Kidney (tissue), 14 donors: ENCODE measurements around the gene TNFAIP3. TPM values are rescaled to one million over a fixed set of nuclear protein-coding genes. Genes with fewer than 3 reads are reported as not detected.

Experiments
- DNase-seq, 5 donors: peaks; one replicate each; pipeline ENCODE4 v3.0.0-alpha.2; 2013 to 2020
- FAIRE-seq: peaks from 2 replicates; lab custom pipeline; 2012; peaks lifted over from hg19 to GRCh38; lab: Jason Lieb, UNC
- H3K27ac ChIP-seq, 2 donors: one replicate each; pipeline ENCODE4 v1.7.0; 2013; ENCODE audit warnings: low read depth in 2 of 2, low read length in 2 of 2, inconsistent platforms in 1 of 2
- H3K27me3 ChIP-seq: one replicate; pipeline ENCODE4 v1.7.1; 2013; ENCODE audit warnings: low read length, inconsistent platforms; ENCODE audit not compliant: control insufficient read depth, insufficient read depth
- H3K36me3 ChIP-seq, 3 donors: one replicate each; pipeline versions ENCODE4 v1.7.0 to v1.7.1; 2013; ENCODE audit warnings: low read length in 3 of 3, control low read depth in 1 of 3, inconsistent platforms in 1 of 3; ENCODE audit not compliant: insufficient read depth in 3 of 3, control insufficient read depth in 2 of 3
- H3K4me1 ChIP-seq, 3 donors: one replicate each; pipeline versions ENCODE4 v1.7.0 to v1.7.1; 2013; ENCODE audit warnings: low read length in 3 of 3, inconsistent platforms in 1 of 3, low read depth in 1 of 3; ENCODE audit not compliant: control insufficient read depth in 2 of 3, insufficient read depth in 2 of 3
- H3K4me3 ChIP-seq, 3 donors: one replicate each; pipeline versions ENCODE4 v1.7.0 to v1.8.1; 2013; ENCODE audit warnings: low read length in 3 of 3, control low read depth in 1 of 3, inconsistent platforms in 1 of 3
- H3K9ac ChIP-seq, 3 donors: one replicate each; pipeline versions ENCODE4 v1.7.0 to v1.7.1; 2013; ENCODE audit warnings: low read length in 3 of 3, control low read depth in 1 of 3, inconsistent platforms in 1 of 3
- H3K9me3 ChIP-seq, 3 donors: one replicate each; pipeline versions ENCODE4 v1.7.0 to v1.7.1; 2013; ENCODE audit warnings: low read length in 3 of 3, control low read depth in 1 of 3, inconsistent platforms in 1 of 3; ENCODE audit not compliant: control insufficient read depth in 2 of 3, insufficient read depth in 1 of 3
- intact Hi-C: fragments of 100-400 bp; cut with DNase I; formaldehyde crosslinking; loops from one replicate; pipeline ENCODE4 v1.11.1; 2022
- polyA plus RNA-seq: library from polyadenylated mRNA; stranded (reverse); fragments of 350-450 nt; fragmentation: Illumina TruSeq; extraction: RNeasy Lipid Tissue Mini Kit (QIAGEN cat#74804); gene quantifications from one replicate; pipeline ENCODE4 v1.2.3, GENCODE V29; 2014; ENCODE audit warnings: low read depth, low replicate concordance; ENCODE audit not compliant: insufficient read depth
- total RNA-seq: library from RNA; stranded (reverse); fragmentation: NEBNext Ultra II Directional; extraction: Animal tissue kit (Norgen Biotek cat#: 25700); gene quantifications from one replicate; pipeline ENCODE4 v1.2.1, GENCODE V29; 2021
- TF ChIP-seq, protein P1 (sequence below): IDR thresholded peaks from 3 replicates; pipeline ENCODE4 v1.5.1; 2012; ENCODE audit warnings: mild to moderate bottlenecking, moderate library complexity, borderline replicate concordance; ENCODE audit not compliant: insufficient read depth; ENCODE audit errors: extremely low read depth
- donor health status: control.
- donor health status: control.
- donor health status: control.
- donor health status: control.
- donor health status: control.
- donor health status: DM: yes; HTN: yes; CAD: no.
- donor health status: Normal renal cell carcinoma (clear cell type).

Gene TNFAIP3
- total and polyA plus RNA-seq, 2 donors from 2014 or later: 2.8 to 52.6 TPM

DNA sequence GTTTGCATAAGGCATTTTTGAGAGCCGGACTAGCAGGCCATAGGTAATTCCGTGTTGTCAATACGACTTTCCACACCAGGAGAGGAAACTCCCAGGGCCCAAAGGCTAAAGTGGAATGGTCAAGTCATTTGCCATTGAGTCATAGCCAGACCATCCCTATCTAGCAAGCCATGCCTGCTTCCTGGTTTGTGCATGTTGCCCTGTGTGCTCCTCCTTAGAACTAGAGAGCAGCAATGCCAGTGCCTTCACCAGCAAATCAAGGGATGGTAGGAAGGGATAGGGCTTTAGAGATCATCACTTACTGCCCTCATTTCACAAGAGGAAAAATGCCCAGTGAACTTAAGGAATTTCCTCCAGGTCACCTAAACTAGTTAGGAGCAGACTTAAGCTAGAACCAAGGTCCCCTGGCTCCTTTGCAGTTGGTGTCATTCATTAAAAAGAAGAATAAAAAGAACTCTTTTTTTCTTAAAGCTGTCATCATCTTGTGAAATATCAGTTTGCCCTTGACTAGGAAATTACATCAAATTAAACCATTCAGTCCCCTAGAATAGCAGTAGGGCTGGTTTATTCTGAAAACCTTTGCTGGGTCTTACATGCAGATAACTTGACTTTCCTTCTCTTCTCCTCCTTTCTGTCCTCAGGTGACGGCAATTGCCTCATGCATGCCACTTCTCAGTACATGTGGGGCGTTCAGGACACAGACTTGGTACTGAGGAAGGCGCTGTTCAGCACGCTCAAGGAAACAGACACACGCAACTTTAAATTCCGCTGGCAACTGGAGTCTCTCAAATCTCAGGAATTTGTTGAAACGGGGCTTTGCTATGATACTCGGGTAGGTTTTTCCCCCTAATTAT, 7.4 kb downstream of the TNFAIP3 start:
- H3K27me3 ChIP-seq: no peaks in the 10 kb centered on the region
- peaks cover 0 to 5% (median 0%) of the 10 kb centered on the region in 3 donors for H3K4me1 ChIP-seq
- intact Hi-C loops: no loop called here
- H3K4me3 ChIP-seq: no peak overlapping the region
- no peak for DNase-seq
- no peaks in the 10 kb centered on the region for H3K9me3 ChIP-seq
- H3K36me3 ChIP-seq: peaks cover 0 to 38% (median 25%) of the 10 kb centered on the region in 3 donors
- FAIRE-seq: no peak
- no peak overlapping the region for H3K27ac ChIP-seq
- TF ChIP-seq, protein P1, sequence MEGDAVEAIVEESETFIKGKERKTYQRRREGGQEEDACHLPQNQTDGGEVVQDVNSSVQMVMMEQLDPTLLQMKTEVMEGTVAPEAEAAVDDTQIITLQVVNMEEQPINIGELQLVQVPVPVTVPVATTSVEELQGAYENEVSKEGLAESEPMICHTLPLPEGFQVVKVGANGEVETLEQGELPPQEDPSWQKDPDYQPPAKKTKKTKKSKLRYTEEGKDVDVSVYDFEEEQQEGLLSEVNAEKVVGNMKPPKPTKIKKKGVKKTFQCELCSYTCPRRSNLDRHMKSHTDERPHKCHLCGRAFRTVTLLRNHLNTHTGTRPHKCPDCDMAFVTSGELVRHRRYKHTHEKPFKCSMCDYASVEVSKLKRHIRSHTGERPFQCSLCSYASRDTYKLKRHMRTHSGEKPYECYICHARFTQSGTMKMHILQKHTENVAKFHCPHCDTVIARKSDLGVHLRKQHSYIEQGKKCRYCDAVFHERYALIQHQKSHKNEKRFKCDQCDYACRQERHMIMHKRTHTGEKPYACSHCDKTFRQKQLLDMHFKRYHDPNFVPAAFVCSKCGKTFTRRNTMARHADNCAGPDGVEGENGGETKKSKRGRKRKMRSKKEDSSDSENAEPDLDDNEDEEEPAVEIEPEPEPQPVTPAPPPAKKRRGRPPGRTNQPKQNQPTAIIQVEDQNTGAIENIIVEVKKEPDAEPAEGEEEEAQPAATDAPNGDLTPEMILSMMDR: no peak
- no peak overlapping the region for H3K9ac ChIP-seq

DNA sequence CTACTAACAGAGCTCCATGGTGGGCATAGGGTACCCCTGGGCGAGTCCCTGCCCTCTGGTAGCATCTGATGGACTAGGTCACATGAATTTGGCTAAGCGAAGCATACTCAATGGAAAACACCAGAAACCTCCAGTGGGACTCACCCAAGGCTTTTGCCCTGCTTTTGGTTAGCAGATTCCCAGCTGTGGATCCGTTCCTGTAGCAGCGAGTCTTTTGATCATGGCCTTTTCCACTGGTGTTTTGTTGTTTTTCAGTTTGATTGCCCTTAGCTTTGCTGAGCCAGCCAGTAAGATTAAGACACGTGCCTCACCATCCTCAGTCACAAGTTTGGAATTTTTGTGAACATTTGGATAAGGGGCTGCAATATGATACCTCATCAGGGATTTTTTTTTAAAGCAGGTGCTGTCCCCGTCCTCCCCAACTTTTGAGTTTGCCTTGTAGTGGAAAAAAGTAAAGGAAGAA, 8.0 kb downstream of the TNFAIP3 start:
- no peak overlapping the region for H3K27ac ChIP-seq

DNA sequence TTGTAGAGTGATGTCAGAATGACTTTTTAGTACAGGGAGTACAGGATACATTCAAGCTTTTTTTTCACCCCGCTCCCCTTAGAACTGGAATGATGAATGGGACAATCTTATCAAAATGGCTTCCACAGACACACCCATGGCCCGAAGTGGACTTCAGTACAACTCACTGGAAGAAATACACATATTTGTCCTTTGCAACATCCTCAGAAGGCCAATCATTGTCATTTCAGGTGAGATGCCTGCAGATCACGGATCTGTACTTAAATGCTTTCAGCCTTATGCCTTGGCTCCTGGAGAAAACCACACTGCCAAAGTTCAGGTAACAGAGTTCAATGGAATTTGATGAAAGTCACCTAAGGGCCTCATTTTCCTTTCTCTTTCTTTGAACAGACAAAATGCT, 8.5 kb downstream of the TNFAIP3 start:
- FAIRE-seq (no peak), DNase-seq (no peak)
- no peak overlapping the region for H3K27ac ChIP-seq
- H3K4me3 ChIP-seq: no peak overlapping the region
- H3K36me3 ChIP-seq: peaks cover 1 to 44% (median 31%) of the 10 kb centered on the region in 3 donors
- TF ChIP-seq, protein P1: no peak
- H3K27me3 ChIP-seq: no peaks in the 10 kb centered on the region
- H3K9ac ChIP-seq: no peak overlapping the region
- H3K4me1 ChIP-seq: peaks cover 0 to 5% (median 0%) of the 10 kb centered on the region in 3 donors
- intact Hi-C loops: no loop called here
- no peaks in the 10 kb centered on the region for H3K9me3 ChIP-seq

More for the DNA sequence above, 8.0 kb downstream of the TNFAIP3 start:
- TF ChIP-seq, protein P1: no peak
- intact Hi-C loops: no loop called here
- H3K36me3 ChIP-seq: peaks cover 0 to 39% (median 26%) of the 10 kb centered on the region in 3 donors
- FAIRE-seq (no peak), DNase-seq (no peak)
- no peak overlapping the region for H3K4me3 ChIP-seq
- H3K4me1 ChIP-seq: peaks cover 0 to 5% (median 0%) of the 10 kb centered on the region in 3 donors
- H3K9ac ChIP-seq: no peak overlapping the region
- no peaks in the 10 kb centered on the region for H3K27me3 ChIP-seq
- no peaks in the 10 kb centered on the region for H3K9me3 ChIP-seq
